Measurements from ENCODE around the gene PARN. TPM values are rescaled to one million over a fixed set of nuclear protein-coding genes. Genes with fewer than 3 reads are reported as not detected.

PARN gene
- total and polyA plus RNA-seq, 12 donors = 11.7 to 121 (median 35.6) TPM

- WGBS, 4 donors = 1 to 3% (median 2%) methylated on average over 16 to 17 of the region's 17 CpGs
- TF ChIP-seq CTCF (IDR thresholded peaks at IDR 0.05) = no peak
- no peak for TF ChIP-seq POLR2A (IDR thresholded peaks at IDR 0.05)
- H3K4me3 ChIP-seq = peak overlapping the region; percentile 39 to 96 (median 79)
- H3K27ac ChIP-seq = peak overlapping the region; percentile 76 to 96 (median 90)
- no peaks in the 10 kb centered on the region for H3K9me3 ChIP-seq (replicated peaks in 1 of 3)
- intact Hi-C loops (cut with DNase I) = no loop called here
- peak in 1 of 7 donors; percentile 10 for DNase-seq
- peaks cover 10 to 26% of the 10 kb centered on the region in 2 donors for H3K4me1 ChIP-seq (replicated peaks in 1 of 2)
- H3K27me3 ChIP-seq = no peaks in the 10 kb centered on the region
- peaks cover 0 to 34% of the 10 kb centered on the region in 2 donors for H3K36me3 ChIP-seq (replicated peaks in 1 of 2)
Observed at GRCh38 chr16:14629612-14629918, 495 bp downstream of the PARN start.

DNA sequence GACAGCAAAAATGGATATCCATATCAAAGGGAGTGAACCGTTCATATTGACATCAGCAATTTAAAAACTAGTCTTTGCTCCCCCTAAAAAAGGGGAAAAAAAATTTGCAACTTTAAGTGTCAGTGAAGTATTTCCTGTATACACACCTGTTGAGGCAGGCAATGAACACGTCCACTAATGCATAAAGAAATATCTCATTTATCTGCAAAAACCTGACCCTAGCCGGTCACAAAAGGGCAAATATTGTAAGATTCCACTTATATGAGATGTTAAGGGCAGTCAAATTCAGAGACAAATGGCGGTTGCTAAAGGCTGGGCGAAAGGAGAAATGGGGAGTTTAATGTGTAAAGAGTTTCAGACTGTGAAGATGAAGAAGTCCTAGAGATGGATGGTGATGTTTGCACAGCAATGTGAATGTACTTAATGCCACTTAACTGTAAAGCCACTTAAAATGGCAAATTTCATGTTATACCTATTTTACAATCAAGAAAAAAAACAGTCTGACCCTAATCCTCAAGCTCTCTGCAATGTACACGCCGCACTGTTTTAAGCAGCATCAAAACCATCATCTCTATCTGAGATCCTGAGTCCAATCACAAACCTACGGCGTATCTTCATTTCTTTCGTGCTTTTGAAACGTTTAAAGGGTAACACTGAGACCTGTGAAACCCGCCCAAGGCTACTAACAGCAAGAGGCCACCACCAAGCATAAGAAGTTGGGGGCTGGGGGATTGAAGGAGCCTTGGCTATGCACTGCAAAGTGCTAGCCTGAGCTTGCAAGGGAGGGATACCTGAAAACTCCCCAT, 1.1 kb downstream of the PARN start:
- Histone ChIP-seq H3K4me3 (peak overlapping the region in 2 of 4 donors; percentile 75 to 96), H3K9me3 (replicated peaks in 1 of 3) (no peaks in the 10 kb centered on the region), H3K27me3 (no peaks in the 10 kb centered on the region), H3K4me1 (replicated peaks in 1 of 2) (peaks cover 7 to 21% of the 10 kb centered on the region in 2 donors), H3K36me3 (replicated peaks in 1 of 2) (peaks cover 0 to 40% of the 10 kb centered on the region in 2 donors), H3K27ac (peak overlapping the region in 4 of 5 donors; percentile 77 to 96 (median 92))
- DNase-seq = peak in 2 of 7 donors; percentile 22 to 31
- intact Hi-C loops (cut with DNase I) = no loop called here
- TF ChIP-seq POLR2A (IDR thresholded peaks at IDR 0.05) (no peak), CTCF (IDR thresholded peaks at IDR 0.05) (no peak)
- WGBS, 4 donors = 56 to 64% (median 58%) methylated on average over 12 of the region's 12 CpGs

GRCh38 chr16:14627078-14627477, 3.0 kb downstream of the PARN start:
- TF ChIP-seq CTCF (IDR thresholded peaks at IDR 0.05) = no peak
- no peak for TF ChIP-seq POLR2A (IDR thresholded peaks at IDR 0.05)
- H3K4me1 ChIP-seq (replicated peaks in 1 of 2) = peaks cover 0 to 17% of the 10 kb centered on the region in 2 donors
- intact Hi-C loops (cut with DNase I) = no loop called here

DNA sequence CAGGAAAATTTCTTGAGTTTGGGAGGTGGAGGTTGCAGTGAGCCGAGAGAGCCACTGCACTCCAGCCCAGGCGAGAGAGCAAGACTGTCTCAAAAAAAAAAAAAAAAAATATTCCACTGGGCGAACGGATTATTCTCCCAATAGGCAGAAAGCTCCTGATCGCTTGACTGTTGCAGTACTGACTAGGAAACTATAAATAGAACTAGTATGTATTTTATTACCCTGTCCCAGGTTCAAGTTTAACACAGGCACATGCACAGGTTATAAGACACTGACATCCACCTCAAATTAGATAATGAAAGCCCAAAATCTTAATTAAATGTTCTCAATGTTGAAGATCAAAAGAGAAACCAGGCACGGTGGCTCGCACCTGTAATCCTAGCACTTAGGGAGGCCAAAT, 11.5 kb downstream of the PARN start:
- Histone ChIP-seq H3K27me3 (no peaks in the 10 kb centered on the region), H3K4me1 (replicated peaks in 1 of 2) (peaks cover 0 to 7% of the 10 kb centered on the region in 2 donors), H3K9me3 (replicated peaks in 1 of 3) (no peaks in the 10 kb centered on the region), H3K27ac (no peak overlapping the region), H3K36me3 (replicated peaks in 1 of 2) (peaks cover 0 to 55% of the 10 kb centered on the region in 2 donors), H3K4me3 (no peak overlapping the region)
- 79 to 93% (median 92%) methylated on average over 7 of the region's 7 CpGs for WGBS, 4 donors
- no peak for TF ChIP-seq CTCF (IDR thresholded peaks at IDR 0.05)
- intact Hi-C loops (cut with DNase I) = no loop called here
- DNase-seq = no peak

More at GRCh38 chr16:14627078-14627477, 3.0 kb downstream of the PARN start:
- peaks cover 0 to 59% of the 10 kb centered on the region in 2 donors for H3K36me3 ChIP-seq (replicated peaks in 1 of 2)
- no peak overlapping the region for H3K27ac ChIP-seq
- no peaks in the 10 kb centered on the region for H3K27me3 ChIP-seq
- DNase-seq = no peak
- WGBS, 4 donors = 83 to 93% (median 92%) methylated on average over 4 of the region's 4 CpGs
- no peak overlapping the region for H3K4me3 ChIP-seq
- no peaks in the 10 kb centered on the region for H3K9me3 ChIP-seq (replicated peaks in 1 of 3)

All from adrenal gland (tissue), 12 donors.